Measurements from ENCODE around the gene CRYL1. TPM values are rescaled to one million over a fixed set of nuclear protein-coding genes. Genes with fewer than 3 reads are reported as not detected.

The CRYL1 gene
- total and polyA plus RNA-seq, 2 experiments from 2014 or later = 11.3 to 16.1 TPM

DNA sequence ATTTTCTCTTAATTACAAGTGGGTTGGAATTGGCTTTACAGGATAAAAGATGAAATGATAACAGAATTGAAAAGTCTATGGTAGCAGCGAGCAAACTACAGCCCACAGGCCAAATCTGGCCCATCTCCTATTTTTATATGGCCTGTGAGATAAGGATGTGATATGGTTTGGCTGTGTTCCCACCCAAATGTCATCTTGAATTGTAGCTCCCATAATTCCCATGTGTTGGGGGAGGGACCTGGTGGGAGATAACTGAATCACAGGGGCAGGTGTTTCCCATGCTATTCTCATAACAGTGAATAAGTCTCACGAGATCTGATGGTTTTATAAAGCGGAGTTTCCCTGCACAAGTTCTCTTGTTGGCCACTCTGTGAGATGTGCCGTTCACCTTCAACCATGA lies 19.0 kb downstream of the CRYL1 start:
- TF ChIP-seq EZH2 (IDR thresholded peaks at IDR 0.05; ENCODE audit: insufficient read depth, poor library complexity, severe bottlenecking) (no peak), EZH2phosphoT487 (IDR thresholded peaks at IDR 0.05; ENCODE audit: insufficient read depth, low read depth) (no peak)
- no peaks in the 10 kb centered on the region for H3F3A ChIP-seq (ENCODE audit: insufficient read depth)
- no peak overlapping the region for H3K4me2 ChIP-seq (ENCODE audit: unreplicated experiment)
- no peak overlapping the region for H3K4me3 ChIP-seq
- H3K9me3 ChIP-seq (ENCODE audit: low read depth) = no peaks in the 10 kb centered on the region
- 0 out of 2 replicates have a peak, but pooled peaks cover 5% of the 10 kb centered on the region for H3K36me3 ChIP-seq (ENCODE audit: low read depth)
- H3K79me2 ChIP-seq (ENCODE audit: insufficient read depth) = no peaks in the 10 kb centered on the region
- no peaks in the 10 kb centered on the region for H3K27me3 ChIP-seq (replicated peaks; ENCODE audit: insufficient read depth)
- WGBS, 2 experiments (ENCODE audit: low coverage in 1 of 2, low lambda C conversion rate in 2 of 2, missing lambda C conversion rate in 2 of 2) = 97% methylated on average over 4 of the region's 4 CpGs
- H3K9ac ChIP-seq = no peak overlapping the region
- no peaks in the 10 kb centered on the region for H3K4me1 ChIP-seq (ENCODE audit: insufficient read depth)
- no peaks in the 10 kb centered on the region for H3K9me2 ChIP-seq (ENCODE audit: insufficient read depth)
- in situ Hi-C loops (cut with MboI) = no loop called here
- H2AFZ ChIP-seq = no peak overlapping the region
- DNase-seq = no peak
- H4K20me1 ChIP-seq (ENCODE audit: insufficient read depth) = no peaks in the 10 kb centered on the region
- no peak overlapping the region for H3K27ac ChIP-seq

DNA sequence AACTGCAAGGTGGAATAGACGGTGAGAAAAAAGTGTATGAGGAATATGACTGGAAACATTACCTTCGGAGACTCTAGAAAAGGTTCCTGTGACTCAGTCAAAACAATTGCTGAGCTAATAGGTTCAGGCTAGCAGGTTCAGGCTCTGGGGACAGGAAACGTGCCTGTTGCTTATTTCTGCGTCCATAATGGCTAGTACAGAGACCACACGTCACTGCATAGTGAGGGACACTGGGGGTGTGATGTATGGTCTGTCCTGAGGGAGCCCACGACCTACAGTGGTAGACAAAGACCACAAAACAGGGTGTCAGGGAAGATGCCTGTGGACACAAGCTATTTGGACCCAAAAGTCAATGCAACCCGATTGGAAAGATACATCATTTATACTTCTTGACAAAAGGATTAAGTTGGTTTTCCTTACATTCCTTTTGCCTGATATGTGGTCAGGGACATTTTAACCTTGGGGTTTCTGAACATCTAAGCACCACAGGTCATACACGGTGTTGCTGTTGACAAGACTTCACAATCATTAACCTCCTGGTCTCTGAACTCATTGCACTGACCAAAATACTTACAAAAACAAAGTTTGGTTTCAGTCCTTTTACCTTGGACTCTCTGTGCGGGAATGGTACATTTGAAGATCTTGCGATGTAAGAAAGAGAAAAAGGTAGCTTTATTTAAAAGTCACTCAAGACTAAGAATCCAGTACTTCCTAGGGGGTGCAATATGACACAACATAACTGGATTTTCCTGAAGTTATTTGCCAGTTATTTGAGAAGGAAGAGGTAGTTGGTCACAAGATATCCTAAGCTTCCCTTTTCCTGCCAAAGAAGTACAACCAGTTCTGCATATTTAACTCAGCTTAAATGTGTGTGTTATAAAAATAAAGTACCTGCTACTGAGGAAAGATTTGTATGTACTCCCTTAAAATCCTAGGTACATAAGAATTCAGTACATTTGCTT lies 20.0 kb downstream of the CRYL1 start:
- no peaks in the 10 kb centered on the region for H3F3A ChIP-seq (ENCODE audit: insufficient read depth)
- H3K27ac ChIP-seq = no peak overlapping the region
- WGBS, 2 experiments (ENCODE audit: low coverage in 1 of 2, low lambda C conversion rate in 2 of 2, missing lambda C conversion rate in 2 of 2) = 72 to 73% methylated on average over 10 of the region's 10 CpGs
- no peaks in the 10 kb centered on the region for H3K79me2 ChIP-seq (ENCODE audit: insufficient read depth)
- H3K27me3 ChIP-seq (replicated peaks; ENCODE audit: insufficient read depth) = no peaks in the 10 kb centered on the region
- H3K9me2 ChIP-seq (ENCODE audit: insufficient read depth) = no peaks in the 10 kb centered on the region
- DNase-seq = no peak
- no peak overlapping the region for H3K4me2 ChIP-seq (ENCODE audit: unreplicated experiment)
- no peak overlapping the region for H3K4me3 ChIP-seq
- H3K4me1 ChIP-seq (ENCODE audit: insufficient read depth) = no peaks in the 10 kb centered on the region
- TF ChIP-seq EZH2phosphoT487 (IDR thresholded peaks at IDR 0.05; ENCODE audit: insufficient read depth, low read depth) (no peak), EZH2 (IDR thresholded peaks at IDR 0.05; ENCODE audit: insufficient read depth, poor library complexity, severe bottlenecking) (no peak)
- in situ Hi-C loops (cut with MboI) = no loop called here
- no peaks in the 10 kb centered on the region for H3K9me3 ChIP-seq (ENCODE audit: low read depth)
- H4K20me1 ChIP-seq (ENCODE audit: insufficient read depth) = no peaks in the 10 kb centered on the region
- H2AFZ ChIP-seq = no peak overlapping the region
- H3K36me3 ChIP-seq (ENCODE audit: low read depth) = no peaks in the 10 kb centered on the region
- no peak overlapping the region for H3K9ac ChIP-seq

DNA sequence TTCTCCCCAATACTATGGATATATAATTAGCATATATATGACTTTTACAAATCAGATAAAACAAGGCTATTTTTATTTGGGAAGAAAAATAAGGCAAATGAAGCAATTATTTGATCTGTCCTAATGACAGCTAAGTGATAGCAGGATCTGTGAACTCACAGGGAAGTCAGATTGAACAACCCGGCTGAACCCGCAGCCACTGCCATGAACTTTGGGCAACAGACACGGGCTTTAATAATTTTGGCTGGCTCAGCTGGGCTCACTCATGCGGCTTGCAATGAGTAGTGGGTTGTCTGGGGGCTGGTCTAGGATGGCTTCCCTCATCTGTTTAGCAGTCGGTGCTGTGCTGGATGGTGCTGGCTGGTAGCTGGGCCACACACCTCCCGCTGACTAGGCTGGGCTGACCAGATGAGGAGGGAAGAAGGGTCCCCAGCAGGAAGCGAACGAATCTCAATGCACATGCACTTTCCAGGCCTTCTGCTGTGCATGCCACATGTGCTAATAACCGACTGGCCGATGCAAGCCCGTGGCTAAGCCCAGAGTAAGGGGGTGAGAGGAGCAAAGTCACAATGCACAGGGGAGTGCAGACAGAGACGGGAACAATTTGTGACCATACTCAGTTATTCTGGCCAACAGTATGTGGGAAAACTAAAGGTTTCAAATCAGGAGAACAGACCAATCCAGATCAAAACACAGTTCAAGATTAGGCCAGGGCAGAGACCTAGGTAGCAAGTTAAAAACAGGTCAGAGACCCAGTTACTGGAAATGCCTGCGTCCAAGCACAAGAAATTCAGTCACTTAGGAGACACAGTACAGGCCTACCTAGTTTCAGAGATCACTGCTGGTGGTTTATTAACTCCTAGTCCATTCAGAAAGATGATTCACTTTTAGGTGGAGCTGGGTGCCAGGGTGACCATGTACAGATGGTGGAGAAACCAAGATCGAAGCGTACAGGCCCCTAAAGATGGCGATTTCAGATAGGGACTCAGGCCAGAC lies 22.3 kb downstream of the CRYL1 start:
- no peak overlapping the region for H2AFZ ChIP-seq
- 92 to 94% methylated on average over 16 of the region's 16 CpGs for WGBS, 2 experiments (ENCODE audit: low coverage in 1 of 2, low lambda C conversion rate in 2 of 2, missing lambda C conversion rate in 2 of 2)
- no peak overlapping the region for H3K27ac ChIP-seq
- H3K4me3 ChIP-seq = no peak overlapping the region
- H3F3A ChIP-seq (ENCODE audit: insufficient read depth) = no peaks in the 10 kb centered on the region
- no peaks in the 10 kb centered on the region for H3K9me2 ChIP-seq (ENCODE audit: insufficient read depth)
- no peaks in the 10 kb centered on the region for H3K4me1 ChIP-seq (ENCODE audit: insufficient read depth)
- H3K79me2 ChIP-seq (ENCODE audit: insufficient read depth) = no peaks in the 10 kb centered on the region
- no peak for DNase-seq
- in situ Hi-C loops (cut with MboI) = no loop called here
- H3K9ac ChIP-seq = no peak overlapping the region
- no peak overlapping the region for H3K4me2 ChIP-seq (ENCODE audit: unreplicated experiment)
- H3K36me3 ChIP-seq (ENCODE audit: low read depth) = no peaks in the 10 kb centered on the region
- H4K20me1 ChIP-seq (ENCODE audit: insufficient read depth) = no peaks in the 10 kb centered on the region
- no peak for TF ChIP-seq EZH2 (IDR thresholded peaks at IDR 0.05; ENCODE audit: insufficient read depth, poor library complexity, severe bottlenecking)
- TF ChIP-seq EZH2phosphoT487 (IDR thresholded peaks at IDR 0.05; ENCODE audit: insufficient read depth, low read depth) = no peak
- H3K27me3 ChIP-seq (replicated peaks; ENCODE audit: insufficient read depth) = no peaks in the 10 kb centered on the region
- H3K9me3 ChIP-seq (ENCODE audit: low read depth) = no peaks in the 10 kb centered on the region

DNA sequence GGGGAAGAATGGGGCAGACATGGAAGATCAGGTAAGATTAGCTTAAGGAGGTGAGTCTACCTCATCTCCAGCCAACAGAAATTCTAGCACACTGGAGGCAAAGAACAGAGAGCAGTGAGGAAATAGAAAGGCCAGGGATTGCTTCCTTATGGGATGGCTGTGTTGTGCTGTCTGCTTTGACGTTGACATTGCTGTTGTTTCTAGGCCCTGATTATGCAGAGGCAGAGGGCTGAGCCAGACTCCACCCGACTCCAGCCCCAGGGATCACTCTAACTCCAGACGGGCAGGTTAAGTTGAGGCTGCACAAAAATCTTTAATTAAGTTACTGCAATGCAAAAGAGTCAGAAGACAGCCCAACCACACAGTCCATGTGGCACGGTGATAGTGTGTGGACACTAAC lies 24.1 kb downstream of the CRYL1 start:
- H3K9me3 ChIP-seq (ENCODE audit: low read depth) = no peaks in the 10 kb centered on the region
- H3K4me3 ChIP-seq = no peak overlapping the region
- no peaks in the 10 kb centered on the region for H3K27me3 ChIP-seq (replicated peaks; ENCODE audit: insufficient read depth)
- H4K20me1 ChIP-seq (ENCODE audit: insufficient read depth) = no peaks in the 10 kb centered on the region
- H3K27ac ChIP-seq = no peak overlapping the region
- H3K9ac ChIP-seq = no peak overlapping the region
- H3F3A ChIP-seq (ENCODE audit: insufficient read depth) = no peaks in the 10 kb centered on the region
- no peaks in the 10 kb centered on the region for H3K9me2 ChIP-seq (ENCODE audit: insufficient read depth)
- H3K79me2 ChIP-seq (ENCODE audit: insufficient read depth) = no peaks in the 10 kb centered on the region
- no peaks in the 10 kb centered on the region for H3K4me1 ChIP-seq (ENCODE audit: insufficient read depth)
- in situ Hi-C loops (cut with MboI) = no loop called here
- TF ChIP-seq EZH2 (IDR thresholded peaks at IDR 0.05; ENCODE audit: insufficient read depth, poor library complexity, severe bottlenecking) (no peak), EZH2phosphoT487 (IDR thresholded peaks at IDR 0.05; ENCODE audit: insufficient read depth, low read depth) (no peak)
- H2AFZ ChIP-seq = no peak overlapping the region
- DNase-seq = no peak
- WGBS, 2 experiments (ENCODE audit: low coverage in 1 of 2, low lambda C conversion rate in 2 of 2, missing lambda C conversion rate in 2 of 2) = 69 to 79% methylated on average over 4 of the region's 4 CpGs
- H3K36me3 ChIP-seq (ENCODE audit: low read depth) = no peaks in the 10 kb centered on the region
- H3K4me2 ChIP-seq (ENCODE audit: unreplicated experiment) = no peak overlapping the region

All from GM23248 (cell line).